Gastrocnemius medialis (tissue), 4 donors: Measurements from ENCODE around the gene XPNPEP3.

Experiments
- POLR2A ChIP-seq, 2 donors: fragments of 450-650 bp; IDR thresholded peaks; one replicate each; pipeline ENCODE4 v1.6.1; 2017; ENCODE audit warnings: antibody characterized with exemption in 2 of 2, mild to moderate bottlenecking in 2 of 2, moderate library complexity in 2 of 2
- TF ChIP-seq, protein P1 (sequence below), 5 experiments: fragments of 450-650 bp in 3 of 5; fragments of 200-600 bp in 2 of 5; sonication (generic) in 2 of 5; IDR thresholded peaks in 4 of 5; conservative IDR thresholded peaks in 1 of 5; 1 replicate in 4 of 5; 2 replicates in 1 of 5; pipeline ENCODE4 v1.5.1; 2016 to 2019; ENCODE audit warnings: antibody characterized with exemption in 5 of 5, mild to moderate bottlenecking in 3 of 5, moderate library complexity in 3 of 5

DNA sequence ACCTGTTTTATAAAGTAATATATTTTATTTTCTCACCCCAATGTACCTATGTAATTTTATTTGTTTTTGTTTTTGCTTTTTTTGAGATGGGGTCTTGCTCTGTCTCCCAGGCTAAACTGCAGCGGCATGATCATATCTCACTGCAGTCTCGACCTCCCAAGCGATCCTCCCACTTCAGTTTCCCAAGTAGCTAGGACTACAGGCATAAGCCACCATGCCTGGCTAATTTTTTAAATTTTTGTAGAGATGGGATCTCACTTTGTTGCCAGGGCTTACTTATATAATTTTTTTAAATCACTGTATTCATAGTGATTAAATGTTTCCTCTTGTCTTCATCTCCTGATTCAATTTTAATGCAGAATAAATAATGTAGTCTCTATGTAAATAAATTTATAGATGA, 18.2 kb downstream of the XPNPEP3 start:
- TF ChIP-seq, protein P1, sequence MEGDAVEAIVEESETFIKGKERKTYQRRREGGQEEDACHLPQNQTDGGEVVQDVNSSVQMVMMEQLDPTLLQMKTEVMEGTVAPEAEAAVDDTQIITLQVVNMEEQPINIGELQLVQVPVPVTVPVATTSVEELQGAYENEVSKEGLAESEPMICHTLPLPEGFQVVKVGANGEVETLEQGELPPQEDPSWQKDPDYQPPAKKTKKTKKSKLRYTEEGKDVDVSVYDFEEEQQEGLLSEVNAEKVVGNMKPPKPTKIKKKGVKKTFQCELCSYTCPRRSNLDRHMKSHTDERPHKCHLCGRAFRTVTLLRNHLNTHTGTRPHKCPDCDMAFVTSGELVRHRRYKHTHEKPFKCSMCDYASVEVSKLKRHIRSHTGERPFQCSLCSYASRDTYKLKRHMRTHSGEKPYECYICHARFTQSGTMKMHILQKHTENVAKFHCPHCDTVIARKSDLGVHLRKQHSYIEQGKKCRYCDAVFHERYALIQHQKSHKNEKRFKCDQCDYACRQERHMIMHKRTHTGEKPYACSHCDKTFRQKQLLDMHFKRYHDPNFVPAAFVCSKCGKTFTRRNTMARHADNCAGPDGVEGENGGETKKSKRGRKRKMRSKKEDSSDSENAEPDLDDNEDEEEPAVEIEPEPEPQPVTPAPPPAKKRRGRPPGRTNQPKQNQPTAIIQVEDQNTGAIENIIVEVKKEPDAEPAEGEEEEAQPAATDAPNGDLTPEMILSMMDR (IDR thresholded peaks at IDR 0.05 in 4 of 5, conservative IDR thresholded peaks at IDR 0.05 in 1 of 5) = no peak
- no peak for TF ChIP-seq POLR2A (IDR thresholded peaks at IDR 0.05)
